Hypothalamus (tissue), 51 donors: ENCODE data around the gene PTBP1.
A peak's percentile ranks its signal among the peaks of the same experiment; 100 is the strongest.

Experiments
- DNase-seq, 51 donors: peaks; one replicate each; lab custom pipeline; 2025; lab: John Stamatoyannopoulos, UW

PTBP1 gene

DNA sequence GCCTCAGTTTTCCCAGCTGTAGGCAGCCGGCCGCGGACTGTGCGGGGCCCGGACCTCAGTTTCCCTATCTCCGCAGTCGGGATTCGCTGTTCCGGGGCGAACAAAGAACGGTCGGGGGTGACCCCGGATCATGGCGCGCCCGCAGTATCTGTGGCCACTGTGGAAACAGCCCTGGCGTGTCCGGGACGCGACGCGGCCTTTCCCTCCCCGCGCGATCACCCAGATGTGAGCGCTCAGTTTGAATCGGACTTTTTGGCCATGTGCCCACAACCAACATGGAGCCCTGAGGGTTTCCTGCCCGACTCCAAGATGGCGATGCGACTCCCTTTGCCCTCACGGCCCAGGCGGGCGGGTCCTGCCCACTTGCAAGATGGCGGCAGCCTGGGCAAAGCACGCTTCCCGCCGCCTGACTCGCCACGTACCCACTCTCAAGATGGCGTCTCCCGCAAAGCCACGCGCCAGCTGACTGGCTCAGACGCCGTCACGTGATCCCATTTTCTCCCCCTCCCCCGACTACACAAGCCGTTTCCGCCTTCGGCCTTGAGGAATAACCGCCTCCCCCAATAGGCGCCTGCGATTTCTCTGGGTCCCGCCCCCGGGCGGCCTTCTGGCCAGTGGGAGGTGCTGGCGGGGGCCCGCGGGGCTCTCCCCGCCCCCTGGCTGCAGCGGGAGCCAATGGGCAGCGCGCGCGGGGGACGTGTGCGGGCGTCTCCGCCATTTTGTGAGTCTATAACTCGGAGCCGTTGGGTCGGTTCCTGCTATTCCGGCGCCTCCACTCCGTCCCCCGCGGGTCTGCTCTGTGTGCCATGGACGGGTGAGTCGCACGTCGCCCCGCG, at the start of gene PTBP1:
PTBP1 (plus strand) TSS at position 761 of the 836 bp plus-strand sequence; CDS start at position 807, 46 bp downstream.
- peak; percentile 81 to 100 (median 100) for DNase-seq

DNA sequence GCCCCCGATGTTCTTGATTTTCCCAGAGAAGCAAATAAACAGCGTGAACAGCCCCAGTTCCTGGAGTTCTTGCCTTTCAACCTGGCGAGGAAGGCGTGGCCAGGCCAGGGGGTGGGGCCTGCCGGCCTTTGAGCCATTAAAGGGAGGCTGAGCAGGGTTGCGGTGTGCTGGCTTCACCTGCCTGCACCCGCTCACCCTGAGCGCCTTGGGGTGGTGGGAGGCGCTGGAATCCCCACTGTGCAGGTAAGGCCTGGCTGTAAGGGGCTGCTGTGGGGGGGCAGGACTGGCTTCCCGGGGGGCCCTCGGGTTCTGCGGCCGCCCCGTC, 49.0 kb upstream of the PTBP1 start:
- DNase-seq, result no peak

DNA sequence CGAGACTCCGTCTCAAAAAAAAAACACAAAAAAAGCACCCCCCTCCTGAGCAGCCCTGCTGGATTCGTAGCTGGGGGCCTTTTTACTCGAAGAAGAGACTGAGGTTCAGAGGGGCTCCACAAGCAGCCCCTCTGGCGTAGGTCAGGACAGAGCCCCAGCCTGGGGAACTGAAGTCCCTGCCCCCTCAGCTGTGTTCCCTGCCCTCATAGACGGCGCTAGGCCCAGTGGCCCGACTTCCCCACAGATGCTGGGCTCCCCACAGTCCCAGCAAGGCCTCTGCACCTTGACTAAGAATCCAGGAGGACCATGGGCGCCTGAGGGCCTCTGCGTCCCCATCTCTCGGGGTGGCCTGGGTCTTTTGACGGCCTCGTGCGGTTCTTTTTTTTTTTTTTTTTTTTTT, 47.4 kb upstream of the PTBP1 start:
- no peak for DNase-seq

DNA sequence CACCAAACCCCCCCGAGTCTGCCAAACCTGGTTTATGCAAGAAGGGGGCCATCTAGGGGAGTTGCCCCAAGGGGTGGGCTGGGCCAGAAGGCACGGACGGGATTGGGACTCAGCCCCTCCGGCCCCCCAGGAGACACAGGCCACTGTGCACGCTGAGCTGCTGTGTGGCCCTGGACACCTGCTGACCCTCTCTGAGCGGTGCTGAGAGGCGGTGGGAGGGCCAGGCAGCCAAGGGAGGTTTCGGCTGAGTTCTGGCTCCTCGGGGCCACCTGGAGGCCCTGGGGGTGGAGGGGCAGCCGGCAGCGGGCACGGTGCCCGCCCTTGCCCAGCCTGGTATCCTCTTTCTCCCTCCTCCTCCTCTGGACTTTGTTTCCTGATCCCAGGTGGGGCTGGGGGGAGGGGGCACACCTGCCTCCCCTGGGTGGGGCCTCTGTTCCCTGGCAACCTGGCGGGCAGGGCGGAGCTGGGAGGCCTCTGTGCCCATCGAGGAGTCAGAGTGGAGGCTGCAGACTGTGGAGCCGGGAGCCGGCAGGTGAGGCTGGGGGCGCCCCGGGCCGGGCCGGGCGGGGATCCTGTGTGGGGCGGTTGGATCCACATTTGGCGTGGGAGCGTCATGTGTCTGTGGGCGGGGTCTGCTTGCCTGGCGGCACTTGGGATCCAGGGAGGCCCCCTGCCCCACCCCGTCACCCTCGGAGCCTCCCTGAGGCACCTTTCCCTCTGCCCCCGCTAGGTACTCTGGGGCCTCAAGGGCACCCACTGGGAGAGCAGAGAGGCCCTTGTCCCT, 46.4 kb upstream of the PTBP1 start, which contains the start of gene MISP:
MISP (plus strand) TSS at position 473 of the 784 bp plus-strand sequence. CDS start 5,835 bp downstream, outside the sequence.
- DNase-seq, result no peak

GRCh38 chr19:751501-752341, 45.5 kb upstream of the PTBP1 start:
- no peak for DNase-seq

DNA sequence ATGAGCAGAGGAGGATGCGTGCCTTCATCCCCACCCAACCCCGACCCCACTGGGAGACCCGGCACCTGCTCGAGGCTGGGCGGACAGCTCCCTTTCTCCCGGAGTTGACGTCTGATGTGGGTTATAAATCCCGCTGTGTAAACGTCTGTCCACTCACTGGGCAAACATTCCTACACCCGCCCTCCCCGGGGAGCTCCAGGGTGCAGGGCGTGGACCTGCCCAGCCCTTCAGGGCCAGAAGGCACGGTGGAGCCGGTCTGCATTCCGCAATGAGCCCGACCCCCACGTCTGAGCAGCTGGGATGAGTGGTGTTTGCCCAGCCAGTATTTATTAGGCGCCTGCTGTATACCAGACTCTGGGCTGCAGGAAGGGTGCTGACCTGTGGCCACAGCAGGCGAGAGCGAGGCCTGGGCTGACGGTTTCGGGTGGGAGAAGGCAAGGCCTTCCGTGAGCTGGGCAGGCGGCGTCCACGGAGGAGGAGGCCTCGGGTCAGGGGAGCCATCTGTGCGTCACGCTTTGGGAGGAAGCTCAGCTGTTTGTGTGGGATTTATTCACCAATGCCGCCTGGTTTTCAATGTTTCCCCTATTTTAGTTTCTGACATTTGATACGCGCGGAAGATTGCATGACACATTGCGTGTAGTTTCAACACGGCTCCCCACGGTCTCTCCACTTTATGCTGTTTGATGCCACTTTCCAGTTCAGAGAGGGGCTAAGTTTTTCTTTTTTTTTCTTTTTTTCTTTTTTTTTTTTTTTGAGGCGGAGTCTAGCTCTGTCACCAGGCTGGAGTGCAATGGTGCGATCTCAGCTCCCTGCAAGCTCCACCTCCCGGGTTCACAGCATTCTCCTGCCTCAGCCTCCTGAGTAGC, 44.4 kb upstream of the PTBP1 start:
- no peak for DNase-seq

- no peak for DNase-seq
These were observed 42.7 kb upstream of the PTBP1 start for GRCh38 chr19:754530-754929.

GRCh38 chr19:755063-755462, 42.2 kb upstream of the PTBP1 start:
- DNase-seq, result no peak

- DNase-seq, result no peak
These were observed 41.0 kb upstream of the PTBP1 start for GRCh38 chr19:756236-756635.

GRCh38 chr19:756821-757688, 40.2 kb upstream of the PTBP1 start:
- no peak for DNase-seq

GRCh38 chr19:757811-758668, 39.2 kb upstream of the PTBP1 start:
- DNase-seq, result no peak

DNA sequence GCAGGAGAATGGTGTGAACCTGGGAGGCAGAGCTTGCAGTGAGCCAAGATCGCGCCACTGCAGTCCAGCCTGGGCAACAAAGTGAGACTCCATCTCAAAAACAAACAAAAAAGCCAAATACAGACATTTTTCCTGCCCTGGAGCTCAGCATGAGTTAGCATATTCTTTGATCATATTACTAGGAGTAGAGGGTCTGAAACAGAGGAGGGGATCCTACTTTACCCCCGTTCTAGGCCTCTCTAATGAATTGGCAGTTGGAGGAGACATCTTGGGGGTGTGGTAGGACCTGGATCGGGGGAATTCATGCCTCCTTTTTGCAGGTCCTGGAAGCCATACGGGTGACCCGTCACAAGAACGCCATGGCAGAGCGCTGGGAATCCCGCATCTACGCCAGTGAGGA, 34.1 kb upstream of the PTBP1 start:
- no peak for DNase-seq

- DNase-seq, result no peak
These were observed 33.4 kb upstream of the PTBP1 start for GRCh38 chr19:763869-764268.

- no peak for DNase-seq
These were observed 33.0 kb upstream of the PTBP1 start for GRCh38 chr19:764301-764700.

GRCh38 chr19:765179-765738, 32.0 kb upstream of the PTBP1 start:
- DNase-seq, result no peak

DNA sequence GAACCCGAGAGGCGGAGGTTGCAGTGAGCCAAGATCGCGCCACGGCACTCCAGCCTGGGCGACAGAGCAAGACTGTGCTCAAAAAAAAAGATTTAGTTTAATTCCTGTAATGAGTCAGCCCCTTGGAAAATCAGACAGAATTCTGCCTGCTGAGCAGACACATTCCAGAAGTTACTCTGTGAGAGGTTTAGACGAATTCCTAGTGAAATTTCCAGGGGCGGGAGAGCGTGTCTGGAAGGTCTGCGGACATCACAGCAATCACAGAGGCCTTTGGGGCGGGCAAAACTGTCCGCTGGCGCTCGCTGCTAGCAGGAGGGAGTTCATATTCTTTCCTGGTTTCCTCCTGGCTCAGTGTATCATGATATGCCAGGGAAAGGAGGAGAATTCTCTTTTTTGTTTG, 28.8 kb upstream of the PTBP1 start:
- no peak for DNase-seq

- DNase-seq, result no peak
These were observed 27.6 kb upstream of the PTBP1 start for GRCh38 chr19:769616-770015.

GRCh38 chr19:771332-771785, 25.9 kb upstream of the PTBP1 start:
- DNase-seq, result no peak
